Measurements from ENCODE around the gene ZNF253. TPM values are rescaled to one million over a fixed set of nuclear protein-coding genes. Genes with fewer than 3 reads are reported as not detected.
"Not testable (repeated sequence)": the region's sequence is repeated elsewhere in the genome, so short reads cannot be mapped to it uniquely, and the experiment has no call there.

Gene ZNF253
- polyA plus RNA-seq, 2 donors: 1.5 to 1.8 TPM

GRCh38 chr19:19884583-19884982 lies 18.9 kb downstream of the ZNF253 start:
- Histone ChIP-seq H3K36me3 (ENCODE audit: control insufficient read depth in 2 of 2, insufficient read depth in 2 of 2, low read length in 1 of 2) (peaks cover 0 to 5% of the 10 kb centered on the region in 2 donors), H3K9me3 (ENCODE audit: control insufficient read depth in 2 of 2, insufficient read depth in 1 of 2, low read depth in 1 of 2, low read length in 1 of 2) (peaks cover 0 to 13% of the 10 kb centered on the region in 2 donors), H3K27me3 (ENCODE audit: control insufficient read depth in 1 of 2, insufficient read depth in 2 of 2, low read length in 2 of 2) (no peaks in the 10 kb centered on the region), H3K4me3 (ENCODE audit: low read depth in 1 of 2, low read length in 2 of 2) (no peak overlapping the region), H3K27ac (ENCODE audit: low read depth in 2 of 2, low read length in 1 of 2) (no peak overlapping the region), H3K4me1 (ENCODE audit: control insufficient read depth in 2 of 2, insufficient read depth in 2 of 2, low read length in 1 of 2) (no peaks in the 10 kb centered on the region)
- WGBS, 2 donors: 93 to 94% methylated on average over 1 of the region's 1 CpG

- H3K27me3 ChIP-seq (ENCODE audit: control insufficient read depth in 1 of 2, insufficient read depth in 2 of 2, low read length in 2 of 2); H3K4me3 ChIP-seq (ENCODE audit: low read depth in 1 of 2, low read length in 2 of 2); H3K27ac ChIP-seq (ENCODE audit: low read depth in 2 of 2, low read length in 1 of 2); H3K9me3 ChIP-seq (ENCODE audit: control insufficient read depth in 2 of 2, insufficient read depth in 1 of 2, low read depth in 1 of 2, low read length in 1 of 2); H3K36me3 ChIP-seq (ENCODE audit: control insufficient read depth in 2 of 2, insufficient read depth in 2 of 2, low read length in 1 of 2); H3K4me1 ChIP-seq (ENCODE audit: control insufficient read depth in 2 of 2, insufficient read depth in 2 of 2, low read length in 1 of 2): not testable (repeated sequence)
- WGBS, 2 donors: 97 to 98% methylated on average over 3 of the region's 3 CpGs
Observed at GRCh38 chr19:19892055-19892941, 26.6 kb downstream of the ZNF253 start.

GRCh38 chr19:19900139-19900728 lies 34.6 kb downstream of the ZNF253 start:
- Histone ChIP-seq H3K9me3 (ENCODE audit: control insufficient read depth in 2 of 2, insufficient read depth in 1 of 2, low read depth in 1 of 2, low read length in 1 of 2) (peaks cover 0 to 6% of the 10 kb centered on the region in 2 donors), H3K4me3 (ENCODE audit: low read depth in 1 of 2, low read length in 2 of 2) (peak overlapping the region; percentile 72 to 86), H3K36me3 (ENCODE audit: control insufficient read depth in 2 of 2, insufficient read depth in 2 of 2, low read length in 1 of 2) (no peaks in the 10 kb centered on the region), H3K4me1 (ENCODE audit: control insufficient read depth in 2 of 2, insufficient read depth in 2 of 2, low read length in 1 of 2) (peaks cover 0 to 3% of the 10 kb centered on the region in 2 donors), H3K27ac (ENCODE audit: low read depth in 2 of 2, low read length in 1 of 2) (no peak overlapping the region), H3K27me3 (ENCODE audit: control insufficient read depth in 1 of 2, insufficient read depth in 2 of 2, low read length in 2 of 2) (no peaks in the 10 kb centered on the region)
- WGBS, 2 donors: 1 to 2% methylated on average over 9 of the region's 9 CpGs

GRCh38 chr19:19900729-19901444 lies 35.2 kb downstream of the ZNF253 start, which contains the start of gene ZNF93:
Gene ZNF93 (plus strand): TSS chr19:19900946. CDS start chr19:19901089, 143 bp downstream.
- Histone ChIP-seq H3K4me3 (ENCODE audit: low read depth in 1 of 2, low read length in 2 of 2) (peak within 1 kb of the TSS; percentile 72 to 86), H3K27me3 (ENCODE audit: control insufficient read depth in 1 of 2, insufficient read depth in 2 of 2, low read length in 2 of 2) (no peaks in the 10 kb centered on the region), H3K4me1 (ENCODE audit: control insufficient read depth in 2 of 2, insufficient read depth in 2 of 2, low read length in 1 of 2) (peaks cover 0 to 3% of the 10 kb centered on the region in 2 donors), H3K36me3 (ENCODE audit: control insufficient read depth in 2 of 2, insufficient read depth in 2 of 2, low read length in 1 of 2) (no peaks in the 10 kb centered on the region), H3K9me3 (ENCODE audit: control insufficient read depth in 2 of 2, insufficient read depth in 1 of 2, low read depth in 1 of 2, low read length in 1 of 2) (peaks cover 0 to 6% of the 10 kb centered on the region in 2 donors), H3K27ac (ENCODE audit: low read depth in 2 of 2, low read length in 1 of 2) (peak within 1 kb of the TSS; percentile 78 to 93)
- 1% methylated on average over 34 to 35 of the region's 35 CpGs for WGBS, 2 donors

GRCh38 chr19:19907551-19907950 lies 41.9 kb downstream of the ZNF253 start:
- H3K9me3 ChIP-seq (ENCODE audit: control insufficient read depth in 2 of 2, insufficient read depth in 1 of 2, low read depth in 1 of 2, low read length in 1 of 2); H3K27ac ChIP-seq (ENCODE audit: low read depth in 2 of 2, low read length in 1 of 2); H3K27me3 ChIP-seq (ENCODE audit: control insufficient read depth in 1 of 2, insufficient read depth in 2 of 2, low read length in 2 of 2); H3K4me1 ChIP-seq (ENCODE audit: control insufficient read depth in 2 of 2, insufficient read depth in 2 of 2, low read length in 1 of 2); H3K36me3 ChIP-seq (ENCODE audit: control insufficient read depth in 2 of 2, insufficient read depth in 2 of 2, low read length in 1 of 2); H3K4me3 ChIP-seq (ENCODE audit: low read depth in 1 of 2, low read length in 2 of 2): not testable (repeated sequence)
- 67 to 71% methylated on average over 3 of the region's 3 CpGs for WGBS, 2 donors

GRCh38 chr19:19909654-19910053 lies 44.0 kb downstream of the ZNF253 start:
- H3K4me3 ChIP-seq (ENCODE audit: low read depth in 1 of 2, low read length in 2 of 2): no peak overlapping the region
- WGBS, 2 donors: 88 to 93% methylated on average over 2 of the region's 2 CpGs

GRCh38 chr19:19911150-19911549 lies 45.5 kb downstream of the ZNF253 start:
- Histone ChIP-seq H3K36me3 (ENCODE audit: control insufficient read depth in 2 of 2, insufficient read depth in 2 of 2, low read length in 1 of 2) (peaks cover 0 to 4% of the 10 kb centered on the region in 2 donors), H3K4me3 (ENCODE audit: low read depth in 1 of 2, low read length in 2 of 2) (no peak overlapping the region), H3K4me1 (ENCODE audit: control insufficient read depth in 2 of 2, insufficient read depth in 2 of 2, low read length in 1 of 2) (no peaks in the 10 kb centered on the region), H3K9me3 (ENCODE audit: control insufficient read depth in 2 of 2, insufficient read depth in 1 of 2, low read depth in 1 of 2, low read length in 1 of 2) (peaks cover 0 to 4% of the 10 kb centered on the region in 2 donors), H3K27ac (ENCODE audit: low read depth in 2 of 2, low read length in 1 of 2) (no peak overlapping the region), H3K27me3 (ENCODE audit: control insufficient read depth in 1 of 2, insufficient read depth in 2 of 2, low read length in 2 of 2) (no peaks in the 10 kb centered on the region)
- 63 to 77% methylated on average over 1 of the region's 1 CpG for WGBS, 2 donors

More at GRCh38 chr19:19909654-19910053, 44.0 kb downstream of the ZNF253 start:
- Histone ChIP-seq H3K27me3 (ENCODE audit: control insufficient read depth in 1 of 2, insufficient read depth in 2 of 2, low read length in 2 of 2) (no peaks in the 10 kb centered on the region), H3K36me3 (ENCODE audit: control insufficient read depth in 2 of 2, insufficient read depth in 2 of 2, low read length in 1 of 2) (peaks cover 0 to 4% of the 10 kb centered on the region in 2 donors), H3K27ac (ENCODE audit: low read depth in 2 of 2, low read length in 1 of 2) (no peak overlapping the region), H3K9me3 (ENCODE audit: control insufficient read depth in 2 of 2, insufficient read depth in 1 of 2, low read depth in 1 of 2, low read length in 1 of 2) (peaks cover 0 to 4% of the 10 kb centered on the region in 2 donors), H3K4me1 (ENCODE audit: control insufficient read depth in 2 of 2, insufficient read depth in 2 of 2, low read length in 1 of 2) (no peaks in the 10 kb centered on the region)

- Histone ChIP-seq H3K27me3 (ENCODE audit: control insufficient read depth in 1 of 2, insufficient read depth in 2 of 2, low read length in 2 of 2) (no peaks in the 10 kb centered on the region), H3K27ac (ENCODE audit: low read depth in 2 of 2, low read length in 1 of 2) (no peak overlapping the region), H3K36me3 (ENCODE audit: control insufficient read depth in 2 of 2, insufficient read depth in 2 of 2, low read length in 1 of 2) (no peaks in the 10 kb centered on the region), H3K4me1 (ENCODE audit: control insufficient read depth in 2 of 2, insufficient read depth in 2 of 2, low read length in 1 of 2) (no peaks in the 10 kb centered on the region), H3K9me3 (ENCODE audit: control insufficient read depth in 2 of 2, insufficient read depth in 1 of 2, low read depth in 1 of 2, low read length in 1 of 2) (no peaks in the 10 kb centered on the region), H3K4me3 (ENCODE audit: low read depth in 1 of 2, low read length in 2 of 2) (no peak overlapping the region)
- 84 to 91% methylated on average over 3 of the region's 3 CpGs for WGBS, 2 donors
Observed at GRCh38 chr19:19914596-19914995, 48.9 kb downstream of the ZNF253 start.

- H3K9me3 ChIP-seq (ENCODE audit: control insufficient read depth in 2 of 2, insufficient read depth in 1 of 2, low read depth in 1 of 2, low read length in 1 of 2): peaks cover 0 to 15% of the 10 kb centered on the region in 2 donors
- H3K27me3 ChIP-seq (ENCODE audit: control insufficient read depth in 1 of 2, insufficient read depth in 2 of 2, low read length in 2 of 2); H3K36me3 ChIP-seq (ENCODE audit: control insufficient read depth in 2 of 2, insufficient read depth in 2 of 2, low read length in 1 of 2); H3K4me3 ChIP-seq (ENCODE audit: low read depth in 1 of 2, low read length in 2 of 2); H3K4me1 ChIP-seq (ENCODE audit: control insufficient read depth in 2 of 2, insufficient read depth in 2 of 2, low read length in 1 of 2); H3K27ac ChIP-seq (ENCODE audit: low read depth in 2 of 2, low read length in 1 of 2): not testable (repeated sequence)
- WGBS, 2 donors: 72 to 75% methylated on average over 7 of the region's 7 CpGs
Observed at GRCh38 chr19:19930417-19930816, 64.7 kb downstream of the ZNF253 start.
